Measurements from ENCODE around the gene PRR7.

DNA sequence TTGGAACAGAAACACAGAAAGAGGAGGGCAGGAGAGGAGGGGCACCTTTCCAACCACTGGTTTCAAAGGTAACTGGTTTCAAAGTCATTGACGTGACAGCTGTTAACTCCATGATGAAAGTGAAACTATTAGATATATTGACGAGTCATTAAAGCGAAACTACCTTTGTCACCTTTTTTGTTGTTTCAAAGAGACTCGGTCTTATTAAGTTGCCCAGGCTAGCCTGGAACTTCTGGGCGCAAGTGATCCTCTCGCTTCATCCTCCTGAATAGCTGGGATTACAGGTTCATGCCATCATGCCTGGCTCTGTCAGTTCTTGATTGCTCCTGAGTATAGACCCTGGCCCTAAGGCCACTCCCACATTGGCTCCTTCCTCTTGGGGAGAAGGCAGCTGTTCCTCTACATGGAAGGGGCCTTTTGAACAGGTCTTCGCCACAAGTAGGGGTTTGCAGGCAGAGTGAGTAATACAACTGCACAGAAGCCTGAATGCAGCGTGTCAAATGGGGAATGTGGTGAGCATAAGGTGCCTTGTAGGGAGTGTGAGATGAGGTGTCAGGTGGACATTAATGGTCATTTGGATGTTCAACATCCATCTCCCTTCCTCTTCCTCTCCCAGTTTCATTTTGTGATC, 33.9 kb upstream of the PRR7 start:
- TF ChIP-seq, protein P1, sequence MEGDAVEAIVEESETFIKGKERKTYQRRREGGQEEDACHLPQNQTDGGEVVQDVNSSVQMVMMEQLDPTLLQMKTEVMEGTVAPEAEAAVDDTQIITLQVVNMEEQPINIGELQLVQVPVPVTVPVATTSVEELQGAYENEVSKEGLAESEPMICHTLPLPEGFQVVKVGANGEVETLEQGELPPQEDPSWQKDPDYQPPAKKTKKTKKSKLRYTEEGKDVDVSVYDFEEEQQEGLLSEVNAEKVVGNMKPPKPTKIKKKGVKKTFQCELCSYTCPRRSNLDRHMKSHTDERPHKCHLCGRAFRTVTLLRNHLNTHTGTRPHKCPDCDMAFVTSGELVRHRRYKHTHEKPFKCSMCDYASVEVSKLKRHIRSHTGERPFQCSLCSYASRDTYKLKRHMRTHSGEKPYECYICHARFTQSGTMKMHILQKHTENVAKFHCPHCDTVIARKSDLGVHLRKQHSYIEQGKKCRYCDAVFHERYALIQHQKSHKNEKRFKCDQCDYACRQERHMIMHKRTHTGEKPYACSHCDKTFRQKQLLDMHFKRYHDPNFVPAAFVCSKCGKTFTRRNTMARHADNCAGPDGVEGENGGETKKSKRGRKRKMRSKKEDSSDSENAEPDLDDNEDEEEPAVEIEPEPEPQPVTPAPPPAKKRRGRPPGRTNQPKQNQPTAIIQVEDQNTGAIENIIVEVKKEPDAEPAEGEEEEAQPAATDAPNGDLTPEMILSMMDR (IDR thresholded peaks at IDR 0.05): no peak
- TF ChIP-seq POLR2A (IDR thresholded peaks at IDR 0.05): no peak
- no peak for TF ChIP-seq EP300 (IDR thresholded peaks at IDR 0.05)
